NB4 (cell line): ENCODE measurements around the gene HS3ST4.
"Not testable (repeated sequence)": the region's sequence is repeated elsewhere in the genome, so short reads cannot be mapped to it uniquely, and the experiment has no call there.

Experiments
- CTCF ChIP-seq: IDR thresholded peaks from one replicate; pipeline ENCODE4 v1.5.1; 2012; ENCODE audit warnings: low read depth, low read length
- MYC ChIP-seq: IDR thresholded peaks from 2 replicates; pipeline ENCODE4 v1.6.1; 2011; ENCODE audit warnings: low read depth, low read length
- POLR2A ChIP-seq: IDR thresholded peaks from 2 replicates; pipeline ENCODE4 v1.6.1; 2011; ENCODE audit warnings: mild to moderate bottlenecking; ENCODE audit not compliant: insufficient read length; ENCODE audit errors: extremely low read depth

- not testable (repeated sequence) for TF ChIP-seq POLR2A, CTCF, MYC
Observed at GRCh38 chr16:25776214-25776613, 84.5 kb downstream of the HS3ST4 start.
